ENCODE measurements around the gene DESI1.
A peak's percentile ranks its signal among the peaks of the same experiment; 100 is the strongest.
"Not testable (repeated sequence)": the region's sequence is repeated elsewhere in the genome, so short reads cannot be mapped to it uniquely, and the experiment has no call there.

The DESI1 gene

DNA sequence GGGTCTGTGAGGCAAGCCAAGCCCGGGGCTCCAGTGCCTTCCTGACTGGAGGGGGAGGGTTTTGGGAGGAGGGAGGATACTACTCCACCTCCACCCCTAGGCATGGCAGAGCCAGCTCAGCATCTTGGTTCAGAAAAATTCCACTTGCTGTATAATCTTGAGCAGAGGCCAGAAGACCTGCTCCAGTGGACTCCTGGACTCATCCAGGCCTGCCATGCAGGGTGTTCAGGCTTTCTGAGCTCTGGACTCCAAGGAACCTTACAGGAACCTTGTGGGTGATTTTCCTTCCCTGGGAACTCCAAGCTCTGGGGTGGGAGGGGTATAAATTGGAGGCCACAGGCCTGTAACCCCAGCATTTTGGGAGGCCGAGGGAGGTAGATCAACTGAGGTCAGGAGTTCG, 50.6 kb downstream of the DESI1 start:
- DNase-seq = no peak
- in situ Hi-C loops (cut with HindIII; ENCODE audit: low pct_ligation_motif_present, low pct_unique_long_range_greater_than_20kb, low sequenced_read_pairs) = no loop called here

DNA sequence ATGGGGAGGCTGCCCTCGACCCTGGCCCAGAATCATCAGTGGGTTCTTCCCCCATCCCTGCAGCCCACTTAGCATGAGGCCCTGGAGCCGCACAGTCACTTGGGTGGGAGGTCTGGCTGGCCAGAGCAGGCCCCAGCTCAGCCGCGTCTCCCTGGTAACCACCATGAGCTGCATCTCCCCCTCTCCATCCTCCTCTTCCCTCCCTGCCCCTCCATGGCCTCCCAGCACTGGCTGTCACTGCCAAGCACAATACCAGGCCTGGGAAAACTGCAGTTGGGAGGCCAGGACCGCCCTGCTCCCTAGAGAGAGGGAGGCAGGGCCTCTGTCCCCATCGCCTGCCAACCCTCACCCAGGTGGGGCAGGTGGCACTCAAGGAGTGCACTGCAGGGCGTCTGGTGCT, 52.0 kb downstream of the DESI1 start:
- in situ Hi-C loops (cut with HindIII; ENCODE audit: low pct_ligation_motif_present, low pct_unique_long_range_greater_than_20kb, low sequenced_read_pairs) = no loop called here
- DNase-seq = no peak

DNA sequence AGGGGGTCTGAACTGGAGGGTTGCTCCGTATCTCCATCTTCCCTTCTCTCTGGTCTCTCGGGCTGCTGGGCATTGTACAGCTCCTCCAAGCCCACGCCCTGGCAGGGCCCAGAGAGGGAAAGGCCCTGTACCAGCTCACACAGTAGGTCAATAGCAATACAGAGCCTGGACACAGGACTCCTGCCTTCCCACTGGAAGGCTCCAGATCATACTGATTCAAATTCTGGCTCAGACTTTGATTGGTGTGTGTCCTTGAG, 53.4 kb downstream of the DESI1 start:
- no peak for DNase-seq
- in situ Hi-C loops (cut with HindIII; ENCODE audit: low pct_ligation_motif_present, low pct_unique_long_range_greater_than_20kb, low sequenced_read_pairs) = no loop called here

DNA sequence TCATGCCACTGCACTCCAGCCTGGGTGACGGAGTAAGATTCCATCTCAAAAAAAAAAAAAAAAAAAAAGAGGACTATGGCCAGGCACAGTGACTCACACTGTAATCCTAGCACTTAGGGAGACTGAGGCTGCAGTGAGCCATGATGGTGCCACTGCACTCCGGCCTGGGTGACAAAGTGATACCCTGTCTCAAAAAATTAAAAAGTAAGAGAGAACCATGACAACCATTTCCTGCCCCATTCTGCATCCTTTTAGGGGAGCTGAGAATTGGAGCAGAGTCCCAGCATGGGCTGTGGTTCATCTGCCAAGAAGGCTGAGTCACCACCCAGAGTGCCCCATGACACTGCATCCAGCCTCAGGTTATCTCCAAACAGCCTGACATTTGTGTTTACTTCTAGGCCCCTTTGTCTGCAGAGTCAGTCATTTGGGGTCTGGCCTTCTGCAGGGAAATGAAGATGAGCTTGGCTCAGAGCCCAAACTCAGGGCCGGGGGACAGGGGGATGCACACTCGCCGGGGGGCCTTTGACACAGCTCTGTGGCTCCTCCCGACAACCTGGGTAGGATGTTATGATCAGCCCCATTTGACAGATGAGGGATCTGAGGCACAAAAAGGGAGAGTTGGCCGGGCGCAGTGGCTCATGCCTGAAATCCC, 55.3 kb downstream of the DESI1 start:
- peak; percentile 79 for DNase-seq
- in situ Hi-C loops (cut with HindIII; ENCODE audit: low pct_ligation_motif_present, low pct_unique_long_range_greater_than_20kb, low sequenced_read_pairs) = no loop called here

DNA sequence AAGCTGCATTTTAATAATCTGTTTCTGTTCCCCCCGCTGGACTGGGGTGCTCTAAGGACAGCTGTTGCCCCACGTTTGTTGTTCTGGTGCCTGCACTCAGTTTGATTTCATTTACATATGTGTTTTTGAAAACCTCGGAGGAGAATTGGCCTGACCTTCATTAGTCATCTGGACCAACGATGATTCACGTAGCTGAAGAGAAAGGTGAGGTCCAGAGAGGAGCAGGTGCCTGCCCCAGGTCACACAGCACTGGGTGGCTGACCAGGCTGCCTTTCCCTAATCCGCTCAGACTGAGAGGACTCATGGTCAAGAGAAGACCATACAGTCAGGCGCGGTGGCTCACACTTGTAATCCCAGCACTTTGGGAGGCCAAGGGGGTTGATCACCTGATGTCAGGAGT, 56.3 kb downstream of the DESI1 start:
- in situ Hi-C loops (cut with HindIII; ENCODE audit: low pct_ligation_motif_present, low pct_unique_long_range_greater_than_20kb, low sequenced_read_pairs) = no loop called here
- no peak for DNase-seq

DNA sequence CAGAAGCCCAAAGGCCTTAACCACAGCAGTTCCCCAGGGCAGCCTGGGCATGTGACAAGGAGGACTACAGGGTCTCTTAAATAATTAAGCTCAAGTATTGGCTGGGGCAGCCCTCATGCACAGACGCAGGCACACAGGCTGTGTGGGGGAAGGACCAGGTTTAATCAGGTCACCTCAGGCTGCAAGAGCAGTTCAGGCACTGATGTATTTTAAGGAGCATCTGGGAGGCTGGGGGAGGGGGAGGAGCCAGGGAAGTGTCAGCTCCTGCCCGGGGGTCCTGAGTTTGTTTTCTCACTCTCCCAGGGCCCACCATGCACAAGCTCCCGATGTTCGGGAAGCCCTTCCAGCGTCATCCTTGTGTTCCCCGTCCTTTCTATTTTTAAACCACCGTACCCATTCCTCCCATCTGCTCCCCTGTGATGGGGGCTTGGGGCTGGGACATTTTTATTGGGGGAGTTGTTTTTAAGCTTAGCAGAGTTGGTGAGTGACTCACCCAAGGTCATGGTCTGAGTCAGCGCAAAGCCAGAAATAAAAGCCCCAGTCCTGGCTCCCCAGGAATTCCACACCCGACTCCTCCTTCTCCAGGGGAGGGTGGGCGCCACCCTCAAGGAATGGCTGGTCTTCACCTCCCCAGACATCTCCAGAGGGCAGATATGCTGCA, 57.7 kb downstream of the DESI1 start:
- peak; percentile 82 for DNase-seq
- in situ Hi-C loops (cut with HindIII; ENCODE audit: low pct_ligation_motif_present, low pct_unique_long_range_greater_than_20kb, low sequenced_read_pairs) = no loop called here

DNA sequence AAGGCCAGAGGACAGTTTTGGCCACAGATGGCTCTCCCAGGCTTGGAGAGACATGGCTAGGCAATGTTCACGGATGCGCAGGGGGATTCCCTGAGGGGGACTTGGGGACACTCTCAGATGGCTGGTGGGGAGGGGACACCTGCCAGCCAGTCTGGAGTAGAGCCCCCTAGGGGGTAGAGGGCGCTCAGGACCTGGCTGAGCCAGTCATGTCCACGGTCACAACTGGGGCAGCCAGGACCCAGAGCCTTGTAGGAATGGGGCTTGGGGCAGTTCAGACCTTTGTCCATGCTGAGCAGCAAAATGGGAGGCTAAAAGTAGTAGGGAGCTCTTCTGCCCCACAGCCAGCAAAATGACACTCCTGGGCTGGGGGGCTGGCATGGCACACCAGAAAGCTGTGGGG, 58.4 kb downstream of the DESI1 start:
- in situ Hi-C loops (cut with HindIII; ENCODE audit: low pct_ligation_motif_present, low pct_unique_long_range_greater_than_20kb, low sequenced_read_pairs) = no loop called here
- DNase-seq = no peak

DNA sequence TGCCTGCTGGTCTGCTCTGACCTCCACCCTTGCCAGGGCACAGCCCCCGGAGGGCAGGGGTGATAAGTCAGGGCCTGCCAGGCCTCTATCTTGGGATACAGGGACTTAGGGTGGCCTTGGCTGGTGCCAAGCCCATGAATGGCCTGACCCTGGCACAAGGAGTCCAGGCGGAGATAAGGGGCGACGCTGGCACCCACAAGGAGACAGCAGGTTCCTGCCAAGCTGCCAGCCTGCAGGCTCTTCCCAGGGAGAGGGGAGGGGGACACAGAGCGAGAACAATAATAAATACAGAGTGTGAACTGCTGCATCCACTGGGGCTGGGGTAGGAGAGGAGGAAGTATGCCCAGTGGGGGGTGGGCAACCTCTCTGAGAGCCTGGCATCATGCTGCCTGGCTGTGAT, 59.1 kb downstream of the DESI1 start:
- in situ Hi-C loops (cut with HindIII; ENCODE audit: low pct_ligation_motif_present, low pct_unique_long_range_greater_than_20kb, low sequenced_read_pairs) = no loop called here
- DNase-seq = no peak

DNA sequence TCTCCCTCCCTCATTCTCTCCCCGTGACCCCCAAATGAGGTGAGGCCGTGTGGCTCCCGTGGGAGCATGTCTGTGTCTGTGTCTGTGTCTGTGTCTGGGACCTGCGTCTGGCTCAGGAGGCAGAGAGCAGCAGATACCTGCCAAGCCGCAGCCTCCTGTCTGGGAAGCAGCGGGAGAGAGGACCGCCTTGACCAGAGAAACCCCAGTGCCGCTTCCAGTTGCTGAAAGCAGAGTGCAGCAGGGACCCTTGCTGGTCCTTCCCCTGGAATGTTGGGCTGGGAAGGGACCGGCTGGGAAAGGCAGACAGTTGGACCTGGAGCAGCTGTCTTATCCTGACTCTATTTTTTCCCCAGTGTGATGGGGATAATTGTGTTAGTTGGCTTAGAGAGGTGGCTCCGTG, 59.5 kb downstream of the DESI1 start:
- in situ Hi-C loops (cut with HindIII; ENCODE audit: low pct_ligation_motif_present, low pct_unique_long_range_greater_than_20kb, low sequenced_read_pairs) = no loop called here
- peak; percentile 4 for DNase-seq

DNA sequence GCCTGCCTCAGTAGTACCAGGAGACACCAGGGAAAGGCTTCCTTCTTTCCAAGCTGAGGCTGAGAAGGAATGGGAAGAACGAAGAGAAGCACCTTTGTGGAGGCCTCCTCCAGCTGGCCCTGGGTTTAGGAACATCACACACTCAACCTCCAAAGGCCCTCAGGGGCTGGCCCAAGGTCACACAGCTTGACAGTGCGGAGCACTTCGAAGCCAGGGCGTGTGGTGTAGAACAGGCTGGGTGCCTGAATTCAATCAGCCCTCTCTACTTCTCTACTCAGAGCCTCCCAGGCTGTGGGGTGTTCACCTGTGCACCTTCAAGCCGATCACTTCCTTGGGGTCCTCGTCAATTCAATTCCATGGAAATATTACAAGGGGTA, 60.8 kb downstream of the DESI1 start:
- in situ Hi-C loops (cut with HindIII; ENCODE audit: low pct_ligation_motif_present, low pct_unique_long_range_greater_than_20kb, low sequenced_read_pairs) = no loop called here
- DNase-seq = no peak

DNA sequence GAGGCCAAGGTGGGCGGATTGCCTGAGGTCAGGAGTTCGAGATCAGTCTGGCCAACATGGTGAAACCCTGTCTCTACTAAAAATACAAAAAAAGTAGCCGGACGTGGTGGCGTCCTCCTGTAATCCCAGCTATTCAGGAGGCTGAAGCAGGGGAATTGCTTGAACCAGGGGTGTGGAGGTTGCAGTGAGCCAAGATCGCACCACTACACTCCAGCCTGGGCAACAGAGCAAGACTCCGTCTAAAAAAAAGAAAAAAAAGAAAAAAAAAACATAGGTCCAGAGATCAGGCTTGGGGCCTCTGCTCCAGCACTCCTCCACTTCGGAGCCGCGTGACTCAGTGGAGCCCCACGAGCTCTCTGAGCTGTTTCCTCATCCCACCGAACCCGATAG, 62.6 kb downstream of the DESI1 start:
- DNase-seq; in situ Hi-C loops (cut with HindIII; ENCODE audit: low pct_ligation_motif_present, low pct_unique_long_range_greater_than_20kb, low sequenced_read_pairs): not testable (repeated sequence)

DNA sequence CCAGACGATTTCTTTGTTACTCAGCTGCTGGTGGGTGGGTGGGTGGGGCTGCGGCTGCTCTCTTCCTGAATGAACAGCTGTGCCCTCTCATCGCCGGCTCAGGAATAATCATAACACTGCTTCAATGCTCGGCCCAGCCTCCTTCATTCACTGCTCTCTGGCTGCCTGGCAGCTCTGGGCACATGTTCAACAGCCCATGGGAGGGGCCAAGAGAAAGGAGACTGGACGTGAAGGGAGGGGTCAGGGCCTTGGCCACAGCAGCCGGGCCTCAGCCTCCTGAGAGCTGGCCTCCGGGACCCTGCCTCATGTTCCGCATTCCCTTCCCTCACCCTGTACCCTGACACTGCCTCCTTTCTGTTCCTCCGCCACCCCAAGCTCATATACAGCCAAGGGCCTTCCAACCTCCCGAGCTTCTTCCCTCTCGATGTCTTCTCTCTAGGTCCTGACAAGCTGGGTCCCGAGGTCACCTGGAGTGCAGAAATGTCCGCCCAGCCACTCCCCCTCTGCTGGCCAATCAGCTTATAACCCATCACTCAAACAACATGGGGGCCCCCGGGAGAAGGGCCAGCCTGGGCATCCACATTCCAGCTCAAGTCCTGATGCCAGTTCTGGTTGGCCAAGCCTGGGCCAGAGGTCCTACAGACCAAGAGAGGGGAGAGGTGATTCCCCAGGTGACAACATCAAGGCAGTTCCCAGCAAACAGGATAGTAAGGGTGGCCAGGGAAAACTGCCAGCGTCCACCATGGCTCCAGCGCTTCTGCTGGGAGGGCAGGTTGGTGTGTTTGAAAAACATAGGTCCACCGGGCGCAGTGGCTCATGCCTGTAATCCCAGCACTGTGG, 63.2 kb downstream of the DESI1 start:
- no peak for DNase-seq
- in situ Hi-C loops (cut with HindIII; ENCODE audit: low pct_ligation_motif_present, low pct_unique_long_range_greater_than_20kb, low sequenced_read_pairs) = no loop called here

DNA sequence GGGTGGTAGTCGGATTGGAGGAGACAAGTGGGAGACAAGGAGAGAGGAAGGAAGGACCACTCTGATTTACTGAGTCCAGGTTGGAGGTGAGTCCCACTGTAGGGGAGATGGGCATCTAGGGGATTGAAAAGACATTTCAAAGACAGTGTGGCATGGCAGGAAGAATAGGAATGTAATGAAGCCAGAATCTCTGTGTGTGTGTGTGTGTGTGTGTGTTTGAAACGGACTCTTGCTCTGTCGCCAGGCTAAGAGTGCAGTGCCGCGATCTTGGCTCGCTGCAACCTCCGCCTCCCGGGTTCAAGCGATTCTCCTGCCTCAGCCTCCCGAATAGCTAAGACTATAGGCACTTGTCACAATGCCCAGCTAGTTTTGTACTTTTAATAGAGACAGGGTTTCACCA, 64.3 kb downstream of the DESI1 start:
- in situ Hi-C loops (cut with HindIII; ENCODE audit: low pct_ligation_motif_present, low pct_unique_long_range_greater_than_20kb, low sequenced_read_pairs) = no loop called here
- DNase-seq = no peak

DNA sequence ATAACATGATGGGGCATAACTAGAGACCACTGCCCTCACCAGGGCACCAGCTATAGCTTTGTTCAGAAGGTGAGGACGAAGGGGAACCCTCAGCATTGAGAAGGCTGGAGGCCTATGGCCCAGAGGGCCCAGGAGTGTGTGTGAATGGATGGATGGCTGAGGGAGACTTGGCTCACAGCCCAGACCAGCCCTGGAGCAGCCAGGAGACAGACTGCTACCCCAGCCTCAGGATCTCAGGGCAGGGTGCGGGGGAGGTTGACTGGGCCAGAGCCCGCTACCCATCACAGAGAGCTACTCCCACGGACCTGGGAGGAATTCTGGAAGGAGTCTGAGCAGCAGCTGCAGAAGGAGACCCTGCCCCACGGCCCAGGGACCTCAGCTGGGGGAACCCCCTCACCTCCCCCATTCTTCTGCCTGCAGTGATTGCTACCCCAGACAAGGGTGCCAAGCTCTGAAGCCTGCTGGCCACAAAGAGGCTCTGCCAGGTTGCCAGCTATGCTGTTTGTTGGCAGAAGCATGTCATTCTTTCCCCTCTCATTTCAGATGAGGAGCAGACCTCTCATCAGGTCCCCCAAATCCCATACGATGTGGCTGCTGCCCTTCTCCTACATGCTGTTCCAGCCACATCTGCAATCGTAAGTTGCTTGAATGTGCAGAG, 65.4 kb downstream of the DESI1 start:
- in situ Hi-C loops (cut with HindIII; ENCODE audit: low pct_ligation_motif_present, low pct_unique_long_range_greater_than_20kb, low sequenced_read_pairs) = no loop called here
- no peak for DNase-seq

DNA sequence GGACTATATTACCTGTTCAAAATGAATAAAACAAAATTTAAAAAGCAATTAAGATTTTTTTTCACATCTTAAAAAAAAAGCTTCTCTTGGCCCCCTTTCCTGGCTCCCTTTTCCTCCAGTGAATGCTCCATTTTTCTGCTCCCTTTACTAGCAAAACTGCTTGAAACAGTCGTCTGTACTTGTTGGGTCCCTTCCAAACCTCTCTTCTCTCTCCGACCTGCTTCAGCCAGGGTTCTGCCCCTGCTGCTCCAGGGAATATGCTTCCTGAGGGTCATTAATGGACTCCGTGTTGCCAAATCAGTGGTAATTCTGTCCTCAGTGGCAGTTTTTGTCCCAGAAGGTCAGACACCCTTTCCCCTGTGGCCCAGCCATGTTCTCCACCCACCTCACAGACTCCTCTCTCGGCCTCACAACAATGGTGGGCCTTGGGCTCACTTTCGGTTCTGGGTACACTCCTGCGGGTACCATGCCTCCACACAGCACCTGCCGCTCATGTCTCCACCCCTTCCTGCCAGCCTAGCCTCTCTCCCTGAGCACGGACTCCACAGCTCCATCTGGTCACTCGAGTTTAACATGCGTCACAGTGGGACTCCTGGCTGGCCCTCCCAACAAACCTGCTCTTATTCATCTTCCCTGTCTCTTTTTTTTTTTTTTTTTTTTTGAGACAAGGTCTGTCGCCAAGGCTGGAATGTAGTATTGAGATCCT, 68.8 kb downstream of the DESI1 start:
- in situ Hi-C loops (cut with HindIII; ENCODE audit: low pct_ligation_motif_present, low pct_unique_long_range_greater_than_20kb, low sequenced_read_pairs) = no loop called here
- no peak for DNase-seq

DNA sequence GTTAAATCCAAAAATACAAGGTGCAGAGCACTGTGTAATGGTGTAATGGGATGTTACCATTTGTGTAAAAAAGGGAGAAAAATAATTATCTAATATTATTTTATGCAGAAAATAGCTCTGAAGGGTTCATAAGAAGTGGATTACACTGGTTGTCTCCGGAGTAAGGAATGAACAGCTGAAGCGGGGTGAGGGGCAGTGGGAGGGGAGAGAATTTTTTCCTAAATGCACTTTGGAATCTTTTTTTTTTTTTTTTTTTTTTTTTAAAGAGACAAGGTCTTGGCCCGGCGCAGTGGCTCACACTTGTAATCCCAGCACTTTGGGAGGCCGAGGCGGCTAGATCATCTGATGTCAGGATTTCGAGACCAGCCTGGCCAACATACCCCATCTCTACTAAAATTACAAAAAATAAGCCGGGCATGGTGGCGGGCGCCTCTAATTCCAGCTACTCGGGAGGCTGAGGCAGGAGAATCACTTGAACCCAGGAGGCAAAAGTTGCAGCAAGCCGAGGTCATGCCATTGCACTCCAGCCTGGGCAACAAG, 69.8 kb downstream of the DESI1 start:
- DNase-seq = no peak
- in situ Hi-C loops (cut with HindIII; ENCODE audit: low pct_ligation_motif_present, low pct_unique_long_range_greater_than_20kb, low sequenced_read_pairs) = no loop called here

DNA sequence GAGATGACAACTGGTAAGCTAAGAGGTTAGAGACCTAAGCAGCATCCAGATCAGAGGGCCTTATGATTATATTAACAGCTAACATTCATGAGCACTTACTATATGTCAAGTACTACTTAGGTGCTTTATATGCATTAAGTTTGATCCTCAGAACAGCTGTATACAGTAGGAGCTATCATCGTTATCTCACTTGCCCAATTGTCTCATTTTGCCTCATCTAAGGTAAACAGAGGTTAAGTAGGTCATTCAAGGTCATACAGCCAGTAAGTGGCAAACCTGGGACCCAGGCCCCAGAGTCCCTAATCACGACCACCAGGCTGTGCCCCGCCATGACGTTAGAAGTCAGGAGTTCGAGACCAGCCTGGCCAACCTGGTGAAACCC, 72.0 kb downstream of the DESI1 start:
- in situ Hi-C loops (cut with HindIII; ENCODE audit: low pct_ligation_motif_present, low pct_unique_long_range_greater_than_20kb, low sequenced_read_pairs) = no loop called here
- DNase-seq = no peak
